Activated CD8-positive, alpha-beta T cell treated with anti-CD3 and anti-CD28 coated beads, Interleukin-2, amount 10 ng/mL, durations not matched to agents 7 days and 5 days (primary cell): ENCODE measurements around the gene PKDCC. TPM values are rescaled to one million over a fixed set of nuclear protein-coding genes. Genes with fewer than 3 reads are reported as not detected.

Experiments used
- ATAC-seq: fragments of 150-1000 bp; cut with Tn5 transposase; one replicate; pipeline ENCODE4 v1.10.0; 2021; ENCODE audit warnings: moderate library complexity
- CTCF ChIA-PET: fragments of 350-600 bp; sonication (Branson Sonifier 250); formaldehyde crosslinking; loops from one replicate; lab custom pipeline; 2021; ENCODE audit warnings: antibody characterized with exemption; lab: Charles Lee
- POLR2A ChIA-PET: fragments of 350-600 bp; sonication (Branson Sonifier 250); formaldehyde crosslinking; loops from one replicate; lab custom pipeline; 2021; ENCODE audit warnings: antibody characterized with exemption; lab: Charles Lee
- DNase-seq: peaks from one replicate; pipeline ENCODE4 v3.0.0-alpha.2; 2020
- H3K27ac Mint-ChIP-seq: one replicate; pipeline ENCODE4 v1.8.0; 2021; ENCODE audit warnings: mild to moderate bottlenecking, mixed read lengths
- H3K27me3 Mint-ChIP-seq: one replicate; pipeline ENCODE4 v1.8.0; 2021; ENCODE audit warnings: low read depth, mixed read lengths
- H3K36me3 Mint-ChIP-seq: one replicate; pipeline ENCODE4 v1.8.0; 2021; ENCODE audit warnings: low read depth, mixed read lengths
- H3K4me1 Mint-ChIP-seq: one replicate; pipeline ENCODE4 v1.8.0; 2021; ENCODE audit warnings: low read depth, mixed read lengths
- H3K4me3 Mint-ChIP-seq: one replicate; pipeline ENCODE4 v1.8.0; 2021; ENCODE audit warnings: mild to moderate bottlenecking, mixed read lengths
- H3K9me3 Mint-ChIP-seq: one replicate; pipeline ENCODE4 v1.8.0; 2022; ENCODE audit warnings: mixed read lengths; ENCODE audit not compliant: insufficient read depth
- total RNA-seq, 2 experiments: library from RNA; stranded (reverse); gene quantifications; one replicate each; pipeline ENCODE4 v1.2.3, GENCODE V29; 2021

The PKDCC gene
- total RNA-seq, 2 experiments from 2014 or later, result not detected

DNA sequence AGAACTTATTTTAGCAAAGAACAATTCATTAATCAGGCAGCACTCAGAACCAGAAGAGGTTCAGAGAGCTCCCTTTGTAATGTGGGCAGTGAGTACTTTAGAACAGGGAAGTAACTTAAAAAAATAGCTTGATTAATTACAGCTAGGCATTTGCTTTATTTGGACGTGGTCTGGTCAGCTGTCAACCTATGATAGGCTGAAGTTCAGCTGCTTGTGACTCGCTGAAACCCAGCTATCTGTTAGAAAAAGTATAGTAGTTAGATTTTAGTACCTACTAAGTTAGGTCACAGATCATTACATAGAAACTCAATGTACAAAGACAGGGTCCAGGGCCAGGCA is 40.0 kb downstream of the PKDCC start:
- H3K27ac Mint-ChIP-seq, result no peak overlapping the region
- H3K36me3 Mint-ChIP-seq, result no peaks in the 10 kb centered on the region
- peaks cover 5% of the 10 kb centered on the region for H3K4me1 Mint-ChIP-seq
- POLR2A ChIA-PET, result no interaction called here
- H3K9me3 Mint-ChIP-seq, result no peaks in the 10 kb centered on the region
- DNase-seq (no peak), ATAC-seq (no peak)
- peaks cover 24% of the 10 kb centered on the region for H3K27me3 Mint-ChIP-seq
- H3K4me3 Mint-ChIP-seq, result no peak overlapping the region
- CTCF ChIA-PET, result interaction anchor here (0.9 to 9.7 kb wide), 22 partner anchors 8 to 279 kb away, joined by 3 to 261 read pairs (median 6); no protein-coding TSS in a partner anchor

- ChIA-PET CTCF (interaction anchor here (0.8 to 9.7 kb wide), 12 partner anchors 12 to 271 kb away, joined by 3 to 261 read pairs (median 4); partner anchors contain the start of gene COX7A2L), POLR2A (no interaction called here)
- H3K9me3 Mint-ChIP-seq, result no peaks in the 10 kb centered on the region
- DNase-seq (peak; percentile 82), ATAC-seq (peak; percentile 97)
- no peak overlapping the region for H3K27ac Mint-ChIP-seq
- H3K36me3 Mint-ChIP-seq, result no peaks in the 10 kb centered on the region
- H3K4me3 Mint-ChIP-seq, result no peak overlapping the region
- peaks cover 27% of the 10 kb centered on the region for H3K27me3 Mint-ChIP-seq
- peaks cover 5% of the 10 kb centered on the region for H3K4me1 Mint-ChIP-seq
These were observed 41.6 kb downstream of the PKDCC start for GRCh38 chr2:42089340-42089925.

GRCh38 chr2:42090216-42090615 is 42.4 kb downstream of the PKDCC start:
- POLR2A ChIA-PET, result no interaction called here
- no peaks in the 10 kb centered on the region for H3K9me3 Mint-ChIP-seq

GRCh38 chr2:42091671-42092070 is 43.9 kb downstream of the PKDCC start:
- Mint-ChIP-seq H3K27ac (no peak overlapping the region), H3K27me3 (peaks cover 24% of the 10 kb centered on the region), H3K36me3 (no peaks in the 10 kb centered on the region), H3K9me3 (no peaks in the 10 kb centered on the region), H3K4me1 (peaks cover 5% of the 10 kb centered on the region), H3K4me3 (no peak overlapping the region)
- no peak for ATAC-seq
- DNase-seq, result no peak
- POLR2A ChIA-PET, result interaction anchor here (0.6 kb wide), 1 partner anchor 318 kb away, joined by 3 read pairs; no protein-coding TSS in a partner anchor
- CTCF ChIA-PET, result interaction anchor here (1.0 to 7.7 kb wide), 10 partner anchors 9 to 263 kb away, joined by 3 to 54 read pairs (median 6); no protein-coding TSS in a partner anchor

More at GRCh38 chr2:42090216-42090615, 42.4 kb downstream of the PKDCC start:
- peaks cover 5% of the 10 kb centered on the region for H3K4me1 Mint-ChIP-seq
- H3K27ac Mint-ChIP-seq, result no peak overlapping the region
- no peak for ATAC-seq
- no peaks in the 10 kb centered on the region for H3K36me3 Mint-ChIP-seq
- peaks cover 27% of the 10 kb centered on the region for H3K27me3 Mint-ChIP-seq
- no peak overlapping the region for H3K4me3 Mint-ChIP-seq
- no peak for DNase-seq
- CTCF ChIA-PET, result interaction anchor here (0.7 to 7.7 kb wide), 16 partner anchors 8 to 271 kb away, joined by 3 to 54 read pairs (median 4); partner anchors contain the start of gene COX7A2L

- POLR2A ChIA-PET, result interaction anchor here (0.9 kb wide), 1 partner anchor 147 kb away, joined by 3 read pairs; no protein-coding TSS in a partner anchor
- peaks cover 8% of the 10 kb centered on the region for H3K4me1 Mint-ChIP-seq
These were observed 44.5 kb downstream of the PKDCC start for GRCh38 chr2:42092084-42092996.

GRCh38 chr2:42094114-42094513 is 46.3 kb downstream of the PKDCC start:
- CTCF ChIA-PET, result interaction anchor here (0.9 to 5.9 kb wide), 19 partner anchors 8 to 235 kb away, joined by 3 to 70 read pairs (median 9); no protein-coding TSS in a partner anchor
- no peak overlapping the region for H3K27ac Mint-ChIP-seq
- H3K4me1 Mint-ChIP-seq, result peaks cover 23% of the 10 kb centered on the region
- POLR2A ChIA-PET, result interaction anchor here (0.6 kb wide), 1 partner anchor 1807 kb away, joined by 3 read pairs; no protein-coding TSS in a partner anchor
- H3K4me3 Mint-ChIP-seq, result no peak overlapping the region
- no peak for DNase-seq
- no peaks in the 10 kb centered on the region for H3K9me3 Mint-ChIP-seq
- ATAC-seq, result no peak
- peaks cover 22% of the 10 kb centered on the region for H3K27me3 Mint-ChIP-seq
- H3K36me3 Mint-ChIP-seq, result no peaks in the 10 kb centered on the region

More at GRCh38 chr2:42092084-42092996, 44.5 kb downstream of the PKDCC start:
- no peaks in the 10 kb centered on the region for H3K9me3 Mint-ChIP-seq
- DNase-seq (no peak), ATAC-seq (no peak)
- CTCF ChIA-PET, result interaction anchor here (1.2 to 7.7 kb wide), 7 partner anchors 10 to 237 kb away, joined by 3 to 54 read pairs (median 8); no protein-coding TSS in a partner anchor
- H3K27ac Mint-ChIP-seq, result no peak overlapping the region
- H3K36me3 Mint-ChIP-seq, result no peaks in the 10 kb centered on the region
- peaks cover 22% of the 10 kb centered on the region for H3K27me3 Mint-ChIP-seq
- H3K4me3 Mint-ChIP-seq, result no peak overlapping the region

DNA sequence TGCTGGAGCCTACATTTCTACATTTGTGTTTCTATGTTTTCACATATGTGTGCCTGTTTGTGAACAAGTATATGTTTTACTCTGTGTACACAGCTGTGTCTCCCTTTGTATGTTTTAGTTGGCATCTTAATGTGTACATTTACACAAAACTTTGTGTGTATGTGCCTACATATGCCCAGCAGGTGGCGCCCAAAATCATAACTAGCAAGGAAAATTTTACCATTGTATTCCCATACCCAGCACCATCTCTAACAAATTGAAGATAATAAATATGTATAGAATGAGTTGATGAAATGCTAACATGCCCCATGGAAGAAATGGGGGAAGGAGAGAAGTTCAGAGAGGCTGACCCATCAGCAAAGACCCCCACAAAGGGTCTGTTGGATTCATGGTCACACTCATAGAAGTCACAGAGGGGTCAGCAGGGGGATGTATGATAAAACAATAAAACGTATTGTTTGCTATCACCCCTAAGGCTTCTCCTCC is 48.1 kb downstream of the PKDCC start:
- Mint-ChIP-seq H3K4me3 (no peak overlapping the region), H3K27me3 (peaks cover 14% of the 10 kb centered on the region), H3K36me3 (peaks cover 13% of the 10 kb centered on the region), H3K9me3 (peaks cover 6% of the 10 kb centered on the region), H3K27ac (no peak overlapping the region), H3K4me1 (peaks cover 42% of the 10 kb centered on the region)
- DNase-seq (peak; percentile 85), ATAC-seq (peak; percentile 52)
- ChIA-PET POLR2A (interaction anchor here (1.1 to 2.6 kb wide), 3 partner anchors 10 to 143 kb away, joined by 3 to 8 read pairs (median 4); no protein-coding TSS in a partner anchor), CTCF (interaction anchor here (0.7 to 5.9 kb wide), 43 partner anchors 8 to 705 kb away, joined by 3 to 70 read pairs (median 6); partner anchors contain the start of gene EML4)

- Mint-ChIP-seq H3K27me3 (peaks cover 6% of the 10 kb centered on the region), H3K4me1 (peaks cover 49% of the 10 kb centered on the region), H3K9me3 (peaks cover 6% of the 10 kb centered on the region), H3K27ac (peak overlapping the region; percentile 6), H3K4me3 (no peak overlapping the region), H3K36me3 (peaks cover 13% of the 10 kb centered on the region)
- ATAC-seq, result no peak
- DNase-seq, result no peak
- ChIA-PET POLR2A (interaction anchor here (0.6 to 2.6 kb wide), 4 partner anchors 9 to 141 kb away, joined by 3 to 8 read pairs (median 4); no protein-coding TSS in a partner anchor), CTCF (interaction anchor here (0.6 to 5.9 kb wide), 40 partner anchors 9 to 263 kb away, joined by 3 to 70 read pairs (median 6); partner anchors contain the start of gene EML4)
These were observed 49.2 kb downstream of the PKDCC start for GRCh38 chr2:42096869-42097591.

GRCh38 chr2:42098571-42099437 is 51.0 kb downstream of the PKDCC start:
- ATAC-seq, result no peak
- Mint-ChIP-seq H3K27me3 (peaks cover under 1% of the 10 kb centered on the region), H3K36me3 (peaks cover 13% of the 10 kb centered on the region), H3K9me3 (peaks cover 6% of the 10 kb centered on the region), H3K4me1 (peaks cover 53% of the 10 kb centered on the region), H3K4me3 (no peak overlapping the region), H3K27ac (peak overlapping the region; percentile 81)
- ChIA-PET CTCF (interaction anchor here (0.9 to 5.9 kb wide), 10 partner anchors 34 to 261 kb away, joined by 3 to 70 read pairs (median 8); no protein-coding TSS in a partner anchor), POLR2A (interaction anchor here (1.7 to 4.0 kb wide), 2 partner anchors 34 to 37 kb away, joined by 6 to 18 read pairs; no protein-coding TSS in a partner anchor)
- no peak for DNase-seq
